Astrocyte (in vitro differentiated cells and primary cell): ENCODE data around the gene PTRHD1. TPM values are rescaled to one million over a fixed set of nuclear protein-coding genes. Genes with fewer than 3 reads are reported as not detected.

ENCODE experiments used
- DNase-seq: peaks from one replicate; pipeline ENCODE4 v3.0.0-alpha.2; 2010; ENCODE audit warnings: low read depth
- FAIRE-seq: peaks from 2 replicates; lab custom pipeline; 2011; peaks lifted over from hg19 to GRCh38; lab: Jason Lieb, UNC
- H2AFZ ChIP-seq: 2 replicates; pipeline ENCODE4 v1.6.0; 2012; ENCODE audit warnings: low read depth, low read length, inconsistent platforms
- H3K27ac ChIP-seq: 2 replicates; pipeline ENCODE4 v1.5.1; 2011; ENCODE audit warnings: low read depth, low read length, inconsistent platforms
- H3K27me3 ChIP-seq: 2 replicates; pipeline ENCODE4 v1.6.0; 2011; ENCODE audit warnings: low read length, inconsistent platforms; ENCODE audit not compliant: insufficient read depth
- H3K36me3 ChIP-seq: 2 replicates; pipeline ENCODE4 v1.5.1; 2011; ENCODE audit warnings: low read length, inconsistent platforms; ENCODE audit not compliant: insufficient read depth
- H3K4me1 ChIP-seq: 2 replicates; pipeline ENCODE4 v1.5.1; 2011; ENCODE audit warnings: low read length, inconsistent platforms; ENCODE audit not compliant: insufficient read depth
- H3K4me2 ChIP-seq: 2 replicates; pipeline ENCODE4 v1.6.0; 2012; ENCODE audit warnings: low read length, inconsistent platforms
- H3K4me3 ChIP-seq: 2 replicates; pipeline ENCODE4 v1.5.1; 2011; ENCODE audit warnings: low read depth, mild to moderate bottlenecking, low read length, inconsistent platforms; ENCODE audit not compliant: insufficient read depth
- H3K79me2 ChIP-seq: 2 replicates; pipeline ENCODE4 v1.6.0; 2012; ENCODE audit warnings: mild to moderate bottlenecking, low read length, inconsistent platforms; ENCODE audit not compliant: insufficient read depth
- H3K9ac ChIP-seq: 2 replicates; pipeline ENCODE4 v1.6.0; 2012; ENCODE audit warnings: mild to moderate bottlenecking, low read length, inconsistent platforms
- H3K9me3 ChIP-seq: 2 replicates; pipeline ENCODE4 v1.5.1; 2012; ENCODE audit warnings: low read depth, mild to moderate bottlenecking, low read length, inconsistent platforms; ENCODE audit not compliant: insufficient read depth
- H4K20me1 ChIP-seq: 2 replicates; pipeline ENCODE4 v1.6.0; 2012; ENCODE audit warnings: low read length, inconsistent platforms; ENCODE audit not compliant: insufficient read depth
- H3K27ac Mint-ChIP-seq: one replicate; pipeline ENCODE4 v1.8.0; 2021; ENCODE audit warnings: mild to moderate bottlenecking, mixed read lengths; ENCODE audit not compliant: unreplicated experiment
- H3K27me3 Mint-ChIP-seq: one replicate; pipeline ENCODE4 v1.8.0; 2021; ENCODE audit warnings: low read depth, mixed read lengths; ENCODE audit not compliant: unreplicated experiment
- H3K36me3 Mint-ChIP-seq: one replicate; pipeline ENCODE4 v1.8.0; 2021; ENCODE audit warnings: low read depth, mixed read lengths; ENCODE audit not compliant: unreplicated experiment
- H3K4me1 Mint-ChIP-seq: one replicate; pipeline ENCODE4 v1.8.0; 2021; ENCODE audit warnings: low read depth, mixed read lengths; ENCODE audit not compliant: unreplicated experiment
- H3K4me3 Mint-ChIP-seq: one replicate; pipeline ENCODE4 v1.8.0; 2021; ENCODE audit warnings: mild to moderate bottlenecking, moderate library complexity, mixed read lengths; ENCODE audit not compliant: unreplicated experiment
- H3K9me3 Mint-ChIP-seq: one replicate; pipeline ENCODE4 v1.8.0; 2021; ENCODE audit warnings: mild to moderate bottlenecking, mixed read lengths; ENCODE audit not compliant: unreplicated experiment
- CTCF ChIP-seq: IDR thresholded peaks from 2 replicates; pipeline ENCODE4 v1.5.1; 2011; ENCODE audit warnings: low read depth, mild to moderate bottlenecking, inconsistent platforms, low read length, moderate library complexity; ENCODE audit not compliant: insufficient read depth
- EZH2 ChIP-seq: IDR thresholded peaks from 2 replicates; pipeline ENCODE4 v1.6.1; 2012; ENCODE audit warnings: mild to moderate bottlenecking, low read length, inconsistent platforms; ENCODE audit not compliant: insufficient read depth
- total RNA-seq: library from RNA; stranded (reverse); gene quantifications from 2 replicates; pipeline ENCODE4 v1.2.1, GENCODE V29; 2021

PTRHD1 gene
- total RNA-seq, 1 donor from 2014 or later = 28.7 TPM

DNA sequence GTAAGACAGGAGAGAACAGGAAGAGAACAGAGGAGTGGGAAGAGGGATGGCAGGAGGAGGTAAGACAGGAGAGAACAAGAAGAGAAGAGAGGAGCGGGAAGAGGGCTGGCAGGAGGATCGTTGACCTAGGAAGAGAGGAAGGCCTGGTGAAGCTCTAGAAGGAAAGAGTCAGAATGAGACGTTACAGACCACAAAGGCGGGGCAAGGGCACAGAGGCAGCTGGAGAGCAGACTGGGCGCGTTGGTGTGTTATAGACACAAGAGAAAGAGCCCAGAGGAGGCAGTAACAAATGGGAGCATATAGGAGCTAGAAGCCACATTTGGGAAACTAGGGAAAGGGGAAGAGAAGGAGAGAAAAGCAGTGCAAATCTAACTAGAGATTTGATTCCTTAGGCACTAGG, 26.6 kb downstream of the PTRHD1 start:
- no peak for TF ChIP-seq CTCF
- peaks cover 7% of the 10 kb centered on the region for H3K4me1 Mint-ChIP-seq

DNA sequence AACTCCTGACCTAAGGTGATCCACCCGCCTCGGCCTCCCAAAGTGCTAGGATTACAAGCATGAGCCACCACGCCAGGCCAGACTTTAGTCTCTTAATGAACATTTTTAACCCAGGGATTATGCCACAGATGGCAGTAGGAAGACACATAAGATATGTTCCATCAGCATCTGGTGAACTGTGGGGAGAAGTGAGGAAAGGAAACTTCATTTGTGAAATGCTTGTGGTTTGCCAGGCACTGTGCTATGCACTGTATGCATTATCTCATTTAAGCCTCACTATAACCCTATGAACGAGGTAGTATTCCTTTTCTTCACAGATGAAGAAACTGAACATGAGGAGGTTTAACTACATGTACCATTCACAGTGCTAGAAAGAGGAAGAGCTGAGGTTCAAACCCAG, 29.3 kb downstream of the PTRHD1 start:
- Histone ChIP-seq H3K27me3 (no peaks in the 10 kb centered on the region), H3K27ac (no peak overlapping the region), H3K4me1 (no peaks in the 10 kb centered on the region), H3K4me2 (no peak overlapping the region), H3K79me2 (no peaks in the 10 kb centered on the region), H3K9me3 (no peaks in the 10 kb centered on the region), H2AFZ (no peak overlapping the region), H3K9ac (no peak overlapping the region), H3K36me3 (peaks cover 3% of the 10 kb centered on the region), H3K4me3 (no peak overlapping the region), H4K20me1 (no peaks in the 10 kb centered on the region)
- FAIRE-seq (no peak), DNase-seq (no peak)
- H3K27ac Mint-ChIP-seq = no peak overlapping the region
- H3K36me3 Mint-ChIP-seq = peaks cover 9% of the 10 kb centered on the region
- no peaks in the 10 kb centered on the region for H3K9me3 Mint-ChIP-seq
- TF ChIP-seq EZH2 (no peak), CTCF (no peak)
- no peaks in the 10 kb centered on the region for H3K27me3 Mint-ChIP-seq
- peaks cover 3% of the 10 kb centered on the region for H3K4me1 Mint-ChIP-seq
- H3K4me3 Mint-ChIP-seq = no peak overlapping the region

More for the DNA sequence above, 26.6 kb downstream of the PTRHD1 start:
- Mint-ChIP-seq H3K4me3 (no peak overlapping the region), H3K27ac (no peak overlapping the region), H3K36me3 (peaks cover 11% of the 10 kb centered on the region), H3K27me3 (no peaks in the 10 kb centered on the region), H3K9me3 (no peaks in the 10 kb centered on the region)
- H3K79me2 ChIP-seq = no peaks in the 10 kb centered on the region
- no peak overlapping the region for H3K4me2 ChIP-seq
- no peak overlapping the region for H3K27ac ChIP-seq
- peaks cover 3% of the 10 kb centered on the region for H3K36me3 ChIP-seq
- FAIRE-seq (no peak), DNase-seq (no peak)
- no peak overlapping the region for H2AFZ ChIP-seq
- no peak overlapping the region for H3K4me3 ChIP-seq
- no peaks in the 10 kb centered on the region for H4K20me1 ChIP-seq
- H3K27me3 ChIP-seq = no peaks in the 10 kb centered on the region
- H3K9me3 ChIP-seq = no peaks in the 10 kb centered on the region
- H3K4me1 ChIP-seq = no peaks in the 10 kb centered on the region
- H3K9ac ChIP-seq = no peak overlapping the region

GRCh38 chr2:24762518-24762917, 30.7 kb downstream of the PTRHD1 start:
- DNase-seq (no peak), FAIRE-seq (no peak)
- no peaks in the 10 kb centered on the region for H3K4me1 ChIP-seq
- H4K20me1 ChIP-seq = no peaks in the 10 kb centered on the region
- H3K36me3 ChIP-seq = peaks cover 5% of the 10 kb centered on the region
- H3K9me3 Mint-ChIP-seq = no peaks in the 10 kb centered on the region
- no peaks in the 10 kb centered on the region for H3K27me3 ChIP-seq
- H3K27ac ChIP-seq = no peak overlapping the region
- no peak overlapping the region for H3K4me3 ChIP-seq
- TF ChIP-seq EZH2 (no peak), CTCF (no peak)
- H3K9me3 ChIP-seq = no peaks in the 10 kb centered on the region
- no peak overlapping the region for H3K9ac ChIP-seq
- H3K4me3 Mint-ChIP-seq = no peak overlapping the region
- peaks cover 6% of the 10 kb centered on the region for H3K36me3 Mint-ChIP-seq
- H3K4me2 ChIP-seq = no peak overlapping the region
- no peak overlapping the region for H2AFZ ChIP-seq
- peaks cover 2% of the 10 kb centered on the region for H3K4me1 Mint-ChIP-seq
- H3K79me2 ChIP-seq = no peaks in the 10 kb centered on the region
- no peaks in the 10 kb centered on the region for H3K27me3 Mint-ChIP-seq
- no peak overlapping the region for H3K27ac Mint-ChIP-seq
